SU-DHL-6 (cell line): ENCODE data around the gene AIP.

ENCODE experiments used
- H2AFZ ChIP-seq: fragments of 200-600 bp; sonication (generic); 2 replicates; pipeline ENCODE4 v1.6.1; 2014; ENCODE audit warnings: low read depth, mild to moderate bottlenecking, moderate library complexity, mixed read lengths, antibody characterized with exemption, low read length; ENCODE audit not compliant: severe bottlenecking
- H3F3A ChIP-seq: fragments of 200-600 bp; shearing (Covaris generic); 2 replicates; pipeline ENCODE4 v1.6.0; 2016; ENCODE audit warnings: antibody characterized with exemption, mild to moderate bottlenecking; ENCODE audit not compliant: insufficient read depth
- H3K27ac ChIP-seq: fragments of 200-600 bp; sonication (generic); 2 replicates; pipeline ENCODE4 v1.5.1; 2016; ENCODE audit warnings: low read depth, mild to moderate bottlenecking, low read length, moderate library complexity, mixed read lengths
- H3K27me3 ChIP-seq: fragments of 200-600 bp; sonication (generic), shearing (Covaris generic); 2 replicates; pipeline ENCODE4 v1.6.0; 2014; ENCODE audit warnings: mild to moderate bottlenecking, low read length
- H3K36me3 ChIP-seq: fragments of 200-600 bp; sonication (generic); 2 replicates; pipeline ENCODE4 v1.6.1; 2014; ENCODE audit warnings: mild to moderate bottlenecking, low read length, mixed read lengths
- H3K4me2 ChIP-seq: fragments of 300-600, 200-600 bp; shearing (Covaris generic), sonication (generic); 2 replicates; pipeline ENCODE4 v1.6.0; 2014; ENCODE audit warnings: low read length, low read depth, mild to moderate bottlenecking; ENCODE audit not compliant: poor library complexity, severe bottlenecking
- H3K4me3 ChIP-seq: fragments of 200-600 bp; sonication (generic); 2 replicates; pipeline ENCODE4 v1.5.1; 2014; ENCODE audit warnings: antibody characterized with exemption, low read length, mild to moderate bottlenecking, mixed read lengths; ENCODE audit not compliant: insufficient read depth, poor library complexity, severe bottlenecking
- H3K79me2 ChIP-seq: fragments of 200-600 bp; sonication (generic); 2 replicates; pipeline ENCODE4 v1.6.1; 2014; ENCODE audit warnings: mild to moderate bottlenecking, low read length, moderate library complexity; ENCODE audit not compliant: insufficient read depth
- H3K9ac ChIP-seq: fragments of 200-600 bp; sonication (generic); 2 replicates; pipeline ENCODE4 v1.7.0; 2014; ENCODE audit warnings: mild to moderate bottlenecking, low read length
- H3K9me2 ChIP-seq: fragments of 200-600 bp; sonication (generic); replicated peaks from 2 replicates; pipeline ENCODE4 v1.6.1; 2014; ENCODE audit warnings: low read length; ENCODE audit not compliant: insufficient read depth
- H3K9me3 ChIP-seq: fragments of 200-600 bp; sonication (generic); 2 replicates; pipeline ENCODE4 v1.6.1; 2014; ENCODE audit warnings: low read length, mixed read lengths; ENCODE audit not compliant: insufficient read depth
- H4K20me1 ChIP-seq: fragments of 200-600 bp; sonication (generic); 2 replicates; pipeline ENCODE4 v1.6.1; 2014; ENCODE audit warnings: low read depth, mild to moderate bottlenecking, antibody characterized with exemption, low read length, moderate library complexity, mixed read lengths
- EZH2phosphoT487 ChIP-seq: fragments of 200-600 bp; sonication (generic), shearing (Covaris generic); conservative IDR thresholded peaks from 2 replicates; pipeline ENCODE4 v1.6.1; 2018; ENCODE audit warnings: mild to moderate bottlenecking, antibody characterized with exemption, low read length, moderate library complexity, mixed read lengths
- TF ChIP-seq, protein P1 (sequence below): fragments of 200-600 bp; sonication (generic); IDR thresholded peaks from one replicate; pipeline ENCODE4 v1.5.1; 2017; ENCODE audit warnings: antibody characterized with exemption, mild to moderate bottlenecking, low read length, moderate library complexity; ENCODE audit not compliant: insufficient read depth, poor library complexity, severe bottlenecking

Gene AIP

GRCh38 chr11:67482827-67483798 lies at the start of gene AIP:
AIP (plus strand) TSS chr11:67483026; CDS start chr11:67483159, 133 bp downstream.
- Histone ChIP-seq H3K27me3 (no peaks in the 10 kb centered on the region), H3K9ac (peak within 1 kb of the TSS; percentile 64), H3K4me2 (peak within 1 kb of the TSS; percentile 96), H3K9me3 (no peaks in the 10 kb centered on the region), H2AFZ (peak within 1 kb of the TSS; percentile 38), H3K79me2 (peaks cover 18% of the 10 kb centered on the region), H3K36me3 (no peaks in the 10 kb centered on the region), H3K27ac (peak within 1 kb of the TSS; percentile 95), H3F3A (peaks cover 30% of the 10 kb centered on the region), H3K9me2 (no peaks in the 10 kb centered on the region), H4K20me1 (no peaks in the 10 kb centered on the region), H3K4me3 (peak within 1 kb of the TSS; percentile 53)
- TF ChIP-seq, protein P1, sequence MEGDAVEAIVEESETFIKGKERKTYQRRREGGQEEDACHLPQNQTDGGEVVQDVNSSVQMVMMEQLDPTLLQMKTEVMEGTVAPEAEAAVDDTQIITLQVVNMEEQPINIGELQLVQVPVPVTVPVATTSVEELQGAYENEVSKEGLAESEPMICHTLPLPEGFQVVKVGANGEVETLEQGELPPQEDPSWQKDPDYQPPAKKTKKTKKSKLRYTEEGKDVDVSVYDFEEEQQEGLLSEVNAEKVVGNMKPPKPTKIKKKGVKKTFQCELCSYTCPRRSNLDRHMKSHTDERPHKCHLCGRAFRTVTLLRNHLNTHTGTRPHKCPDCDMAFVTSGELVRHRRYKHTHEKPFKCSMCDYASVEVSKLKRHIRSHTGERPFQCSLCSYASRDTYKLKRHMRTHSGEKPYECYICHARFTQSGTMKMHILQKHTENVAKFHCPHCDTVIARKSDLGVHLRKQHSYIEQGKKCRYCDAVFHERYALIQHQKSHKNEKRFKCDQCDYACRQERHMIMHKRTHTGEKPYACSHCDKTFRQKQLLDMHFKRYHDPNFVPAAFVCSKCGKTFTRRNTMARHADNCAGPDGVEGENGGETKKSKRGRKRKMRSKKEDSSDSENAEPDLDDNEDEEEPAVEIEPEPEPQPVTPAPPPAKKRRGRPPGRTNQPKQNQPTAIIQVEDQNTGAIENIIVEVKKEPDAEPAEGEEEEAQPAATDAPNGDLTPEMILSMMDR, result no peak
- no peak for TF ChIP-seq EZH2phosphoT487

DNA sequence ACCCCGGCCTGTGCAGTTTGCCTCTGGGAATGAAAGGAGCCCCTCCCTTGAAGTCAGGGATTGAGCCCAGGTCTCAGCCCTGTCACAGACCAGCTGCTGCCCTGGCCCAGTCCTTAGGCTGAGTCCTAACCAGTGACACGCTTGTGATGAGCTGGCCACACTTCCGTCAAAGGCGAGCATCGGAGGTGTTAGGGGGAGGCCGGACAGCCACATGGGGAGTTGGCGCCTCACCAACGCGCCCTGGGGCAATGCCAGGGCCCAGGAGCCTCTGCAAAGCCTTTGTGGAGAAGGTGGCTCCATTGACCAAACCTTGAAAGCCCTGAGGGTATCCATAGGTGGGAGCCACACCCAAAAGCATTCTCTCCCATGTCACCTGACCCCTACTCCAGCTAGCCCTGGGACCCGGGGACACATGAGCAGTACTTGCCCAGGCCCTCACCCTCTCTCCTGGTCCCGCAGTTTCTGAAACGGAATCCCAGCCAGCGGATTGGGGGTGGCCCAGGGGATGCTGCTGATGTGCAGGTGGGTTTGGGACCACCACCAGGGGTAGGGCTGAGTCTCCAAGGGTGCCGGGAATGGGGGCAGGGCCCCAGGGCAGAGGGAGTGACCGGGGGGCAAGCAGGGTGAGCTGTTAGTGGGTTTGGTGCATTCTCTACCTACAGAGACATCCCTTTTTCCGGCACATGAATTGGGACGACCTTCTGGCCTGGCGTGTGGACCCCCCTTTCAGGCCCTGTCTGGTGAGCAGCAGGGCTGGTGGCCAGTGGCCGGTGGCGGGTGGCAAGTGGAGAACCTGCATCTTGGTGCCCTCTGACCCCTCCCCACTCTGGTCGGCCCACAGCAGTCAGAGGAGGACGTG lies 49.1 kb upstream of the AIP start:
- Histone ChIP-seq H3K9me3 (no peaks in the 10 kb centered on the region), H3K79me2 (peaks cover 25% of the 10 kb centered on the region), H3F3A (peaks cover 50% of the 10 kb centered on the region), H4K20me1 (no peaks in the 10 kb centered on the region), H3K27ac (peak overlapping the region; percentile 100), H3K27me3 (no peaks in the 10 kb centered on the region), H2AFZ (no peak overlapping the region), H3K4me2 (peak overlapping the region; percentile 99), H3K36me3 (no peaks in the 10 kb centered on the region), H3K4me3 (no peak overlapping the region), H3K9ac (peak overlapping the region; percentile 100; the same call in 1 of the 2 replicates), H3K9me2 (no peaks in the 10 kb centered on the region)
- TF ChIP-seq EZH2phosphoT487, result no peak
- TF ChIP-seq, protein P1, result no peak

GRCh38 chr11:67434395-67434881 lies 48.4 kb upstream of the AIP start:
- Histone ChIP-seq H3K79me2 (peaks cover 25% of the 10 kb centered on the region; the same call in 1 of the 2 replicates), H3F3A (peaks cover 56% of the 10 kb centered on the region), H3K9ac (peak overlapping the region; percentile 100)

More at GRCh38 chr11:67434395-67434881, 48.4 kb upstream of the AIP start:
- TF ChIP-seq EZH2phosphoT487, result no peak
- TF ChIP-seq, protein P1, result no peak
- H3K27ac ChIP-seq, result peak overlapping the region; percentile 100
- H3K4me3 ChIP-seq, result no peak overlapping the region
- H2AFZ ChIP-seq, result no peak overlapping the region
- no peaks in the 10 kb centered on the region for H3K9me3 ChIP-seq
- peak overlapping the region; percentile 99 for H3K4me2 ChIP-seq
- no peaks in the 10 kb centered on the region for H3K27me3 ChIP-seq
- no peaks in the 10 kb centered on the region for H3K36me3 ChIP-seq
- no peaks in the 10 kb centered on the region for H4K20me1 ChIP-seq
- H3K9me2 ChIP-seq, result no peaks in the 10 kb centered on the region
